ENCODE results near the gene UBXN7. TPM values are rescaled to one million over a fixed set of nuclear protein-coding genes. Genes with fewer than 3 reads are reported as not detected.

UBXN7 gene
- total RNA-seq, 4 donors from 2014 or later: 6.5 to 85.0 (median 39.0) TPM

DNA sequence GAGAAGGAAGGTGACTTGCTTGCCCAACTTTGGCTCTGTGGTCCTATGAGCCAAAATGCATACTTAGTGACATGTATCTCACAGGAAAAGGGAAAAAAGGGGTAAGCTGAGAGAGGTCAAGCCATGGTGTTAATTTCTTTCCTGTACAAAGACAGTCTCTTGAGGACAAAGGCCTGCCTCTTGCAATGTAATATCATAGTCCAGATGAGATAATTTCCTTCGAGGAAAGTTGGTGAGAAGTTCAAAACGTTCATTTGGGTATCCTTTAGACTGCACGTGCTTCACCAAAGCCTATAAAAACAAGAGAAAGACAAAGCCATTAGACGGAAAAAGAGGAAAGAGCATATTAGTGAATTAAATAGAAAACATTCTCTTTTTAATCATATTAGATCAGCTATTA is 75.7 kb downstream of the UBXN7 start:
- DNase-seq: no peak
- Histone ChIP-seq H3K4me3 (no peak overlapping the region), H3K36me3 (no peaks in the 10 kb centered on the region), H3K27ac (no peak overlapping the region), H3K9me3 (no peaks in the 10 kb centered on the region), H3K4me1 (no peaks in the 10 kb centered on the region), H3K27me3 (no peaks in the 10 kb centered on the region)
- intact Hi-C loops (cut with DNase I; ENCODE audit: low total_unique reads): no loop called here
- TF ChIP-seq, protein P1, sequence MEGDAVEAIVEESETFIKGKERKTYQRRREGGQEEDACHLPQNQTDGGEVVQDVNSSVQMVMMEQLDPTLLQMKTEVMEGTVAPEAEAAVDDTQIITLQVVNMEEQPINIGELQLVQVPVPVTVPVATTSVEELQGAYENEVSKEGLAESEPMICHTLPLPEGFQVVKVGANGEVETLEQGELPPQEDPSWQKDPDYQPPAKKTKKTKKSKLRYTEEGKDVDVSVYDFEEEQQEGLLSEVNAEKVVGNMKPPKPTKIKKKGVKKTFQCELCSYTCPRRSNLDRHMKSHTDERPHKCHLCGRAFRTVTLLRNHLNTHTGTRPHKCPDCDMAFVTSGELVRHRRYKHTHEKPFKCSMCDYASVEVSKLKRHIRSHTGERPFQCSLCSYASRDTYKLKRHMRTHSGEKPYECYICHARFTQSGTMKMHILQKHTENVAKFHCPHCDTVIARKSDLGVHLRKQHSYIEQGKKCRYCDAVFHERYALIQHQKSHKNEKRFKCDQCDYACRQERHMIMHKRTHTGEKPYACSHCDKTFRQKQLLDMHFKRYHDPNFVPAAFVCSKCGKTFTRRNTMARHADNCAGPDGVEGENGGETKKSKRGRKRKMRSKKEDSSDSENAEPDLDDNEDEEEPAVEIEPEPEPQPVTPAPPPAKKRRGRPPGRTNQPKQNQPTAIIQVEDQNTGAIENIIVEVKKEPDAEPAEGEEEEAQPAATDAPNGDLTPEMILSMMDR (IDR thresholded peaks at IDR 0.05): no peak
- TF ChIP-seq POLR2A (IDR thresholded peaks at IDR 0.05): no peak

DNA sequence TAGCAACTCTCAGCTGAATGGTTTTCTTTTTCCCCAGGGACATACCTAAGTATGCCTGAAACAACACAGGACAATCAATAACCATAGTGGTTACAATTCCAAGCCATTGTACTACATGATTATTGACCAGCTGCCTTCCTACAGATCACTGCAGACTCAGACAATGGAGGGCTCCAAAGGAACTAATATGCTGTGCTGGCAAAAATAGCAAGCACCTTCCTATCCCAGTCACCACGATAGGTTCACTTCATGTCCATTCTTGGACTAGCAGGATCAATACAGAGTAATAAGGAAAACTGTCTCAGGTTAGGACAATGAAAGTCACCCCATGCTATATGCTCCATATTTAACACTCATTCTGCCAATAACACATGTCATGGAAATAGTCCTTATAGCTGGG is 76.6 kb downstream of the UBXN7 start:
- intact Hi-C loops (cut with DNase I; ENCODE audit: low total_unique reads): no loop called here
- Histone ChIP-seq H3K27ac (no peak overlapping the region), H3K4me3 (no peak overlapping the region), H3K9me3 (no peaks in the 10 kb centered on the region), H3K4me1 (no peaks in the 10 kb centered on the region), H3K36me3 (no peaks in the 10 kb centered on the region), H3K27me3 (no peaks in the 10 kb centered on the region)
- TF ChIP-seq, protein P1 (IDR thresholded peaks at IDR 0.05): no peak
- no peak for TF ChIP-seq POLR2A (IDR thresholded peaks at IDR 0.05)
- no peak for DNase-seq

DNA sequence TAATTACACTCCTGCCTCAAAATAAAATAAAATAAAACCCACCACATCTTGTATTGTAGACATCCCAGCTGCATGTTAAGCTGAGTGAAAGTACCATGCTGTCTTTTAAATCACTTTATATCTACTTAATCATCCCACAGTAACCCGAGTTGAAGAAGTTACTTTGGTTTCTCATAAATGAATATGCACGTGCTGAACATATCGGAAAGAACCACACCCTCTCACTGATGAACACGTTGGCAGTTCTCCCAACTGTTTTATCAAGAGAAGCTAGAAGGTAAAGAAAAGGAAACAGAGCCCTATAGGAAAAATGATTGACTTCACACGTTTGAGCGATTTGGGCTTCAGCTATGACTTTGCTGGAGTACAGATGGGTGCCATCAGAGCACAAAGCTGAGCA is 78.1 kb downstream of the UBXN7 start:
- H3K4me3 ChIP-seq: no peak overlapping the region
- H3K4me1 ChIP-seq: no peaks in the 10 kb centered on the region
- no peaks in the 10 kb centered on the region for H3K36me3 ChIP-seq
- no peak overlapping the region for H3K27ac ChIP-seq
- no peaks in the 10 kb centered on the region for H3K9me3 ChIP-seq
- H3K27me3 ChIP-seq: no peaks in the 10 kb centered on the region
- intact Hi-C loops (cut with DNase I; ENCODE audit: low total_unique reads): no loop called here
- TF ChIP-seq, protein P1 (IDR thresholded peaks at IDR 0.05): no peak
- TF ChIP-seq POLR2A (IDR thresholded peaks at IDR 0.05): no peak
- no peak for DNase-seq

DNA sequence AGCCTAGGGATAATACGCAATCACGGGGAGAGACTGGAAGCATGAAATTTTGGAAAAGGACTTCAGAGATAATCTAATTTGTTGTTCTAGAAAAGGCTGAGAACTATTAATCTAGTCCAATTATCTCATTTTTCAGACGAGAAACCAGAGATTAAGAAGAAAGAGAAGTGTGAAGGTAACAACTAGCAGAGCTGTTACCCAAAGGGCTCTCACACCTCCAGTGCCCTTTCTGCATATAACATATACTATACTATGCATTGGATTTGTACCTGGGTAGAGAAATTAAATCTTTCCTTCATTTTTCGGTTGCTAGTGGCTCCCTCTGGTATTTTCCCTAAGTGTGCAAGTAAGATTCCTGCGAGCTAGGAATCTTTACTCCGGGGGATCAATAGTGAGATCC is 80.7 kb downstream of the UBXN7 start:
- intact Hi-C loops (cut with DNase I; ENCODE audit: low total_unique reads): no loop called here
- no peaks in the 10 kb centered on the region for H3K36me3 ChIP-seq
- H3K4me3 ChIP-seq: no peak overlapping the region
- no peak for TF ChIP-seq POLR2A (IDR thresholded peaks at IDR 0.05)
- TF ChIP-seq, protein P1 (IDR thresholded peaks at IDR 0.05): no peak
- no peak for DNase-seq
- no peaks in the 10 kb centered on the region for H3K4me1 ChIP-seq
- no peak overlapping the region for H3K27ac ChIP-seq
- no peaks in the 10 kb centered on the region for H3K9me3 ChIP-seq
- no peaks in the 10 kb centered on the region for H3K27me3 ChIP-seq

DNA sequence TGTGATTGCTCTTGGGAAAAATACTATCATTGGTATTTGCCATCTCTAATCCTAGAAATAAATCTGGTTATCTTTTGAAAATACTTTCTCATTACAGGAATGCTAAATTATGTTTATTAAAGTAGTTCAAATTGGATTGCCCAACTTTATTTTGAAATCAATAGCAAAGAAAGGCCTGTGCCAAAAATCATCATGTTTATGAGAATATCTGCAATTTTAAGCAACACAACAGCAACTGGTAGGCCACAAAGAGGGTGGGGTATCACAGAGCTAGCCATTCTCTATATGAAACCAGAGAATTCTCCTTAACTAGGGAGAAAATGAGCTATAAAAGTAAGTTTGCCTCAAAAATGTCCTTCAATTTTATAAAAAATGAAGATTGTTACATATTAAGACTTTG is 82.2 kb downstream of the UBXN7 start:
- Histone ChIP-seq H3K27ac (no peak overlapping the region), H3K4me1 (no peaks in the 10 kb centered on the region), H3K4me3 (no peak overlapping the region), H3K27me3 (no peaks in the 10 kb centered on the region), H3K36me3 (no peaks in the 10 kb centered on the region), H3K9me3 (no peaks in the 10 kb centered on the region)
- TF ChIP-seq, protein P1 (IDR thresholded peaks at IDR 0.05): no peak
- no peak for TF ChIP-seq POLR2A (IDR thresholded peaks at IDR 0.05)
- intact Hi-C loops (cut with DNase I; ENCODE audit: low total_unique reads): no loop called here
- no peak for DNase-seq
